Fibroblast of lung (primary cell): ENCODE measurements around the gene DDX19B. TPM values are rescaled to one million over a fixed set of nuclear protein-coding genes. Genes with fewer than 3 reads are reported as not detected.

Experiments
- DNase-seq, 2 donors: peaks; one replicate each; pipeline versions ENCODE4 v3.0.0 to v3.0.0-alpha.2; 2010; ENCODE audit warnings: low read depth in 2 of 2
- H2AFZ ChIP-seq: 2 replicates; pipeline ENCODE4 v1.5.1; 2012; ENCODE audit warnings: low read length, control low read depth, inconsistent platforms
- H3K27ac ChIP-seq: 2 replicates; pipeline ENCODE4 v1.5.1; 2011; ENCODE audit warnings: low read length, control low read depth; ENCODE audit not compliant: insufficient read depth
- H3K27me3 ChIP-seq: 2 replicates; pipeline ENCODE4 v1.5.1; 2011; ENCODE audit warnings: mild to moderate bottlenecking, low read length; ENCODE audit not compliant: control insufficient read depth, insufficient read depth
- H3K36me3 ChIP-seq: 2 replicates; pipeline ENCODE4 v1.5.1; 2011; ENCODE audit warnings: low read length; ENCODE audit not compliant: control insufficient read depth, insufficient read depth
- H3K4me1 ChIP-seq: 2 replicates; pipeline ENCODE4 v1.5.1; 2011; ENCODE audit warnings: low read length; ENCODE audit not compliant: control insufficient read depth, insufficient read depth; ENCODE audit errors: extremely low read depth
- H3K4me2 ChIP-seq: 2 replicates; pipeline ENCODE4 v1.5.1; 2011; ENCODE audit warnings: low read length, control low read depth; ENCODE audit not compliant: insufficient read depth; ENCODE audit errors: extremely low read depth
- H3K4me3 ChIP-seq, 4 experiments: fragments of 200-600 bp in 1 of 4; sonication (generic) in 1 of 4; replicated peaks in 1 of 4; 2 replicates each; pipeline ENCODE4 v1.5.1; 2011 to 2016; ENCODE audit warnings: low read length in 4 of 4, low read depth in 3 of 4, mild to moderate bottlenecking in 3 of 4, control low read depth in 2 of 4, inconsistent platforms in 1 of 4, mixed read lengths in 1 of 4; ENCODE audit not compliant: insufficient read depth in 1 of 4; ENCODE audit errors: control extremely low read depth in 1 of 4
- H3K79me2 ChIP-seq: 2 replicates; pipeline ENCODE4 v1.5.1; 2012; ENCODE audit warnings: mild to moderate bottlenecking, low read length, inconsistent platforms; ENCODE audit not compliant: control insufficient read depth, insufficient read depth
- H3K9ac ChIP-seq: 2 replicates; pipeline ENCODE4 v1.5.1; 2011; ENCODE audit warnings: mild to moderate bottlenecking, low read length, control low read depth; ENCODE audit not compliant: insufficient read depth
- H3K9me3 ChIP-seq: 2 replicates; pipeline ENCODE4 v1.5.1; 2012; ENCODE audit warnings: low read depth, low read length; ENCODE audit not compliant: control insufficient read depth, insufficient read depth
- H4K20me1 ChIP-seq: 2 replicates; pipeline ENCODE4 v1.5.1; 2011; ENCODE audit warnings: low read length; ENCODE audit not compliant: control insufficient read depth, insufficient read depth; ENCODE audit errors: extremely low read depth
- EZH2 ChIP-seq: IDR thresholded peaks from 2 replicates; pipeline ENCODE4 v1.5.1; 2012; ENCODE audit warnings: low read length, control low read depth, mild to moderate bottlenecking; ENCODE audit errors: missing control alignments
- polyA plus RNA-seq, 2 donors: library from polyadenylated mRNA; depleted of rRNA in 1 of 2; stranded (reverse) in 1 of 2; unstranded in 1 of 2; fragments of >200 nt; gene quantifications; 2 replicates each; pipeline ENCODE4 v1.2.1, GENCODE V29; 2011 to 2012; ENCODE audit warnings: missing spikeins in 1 of 2
- total RNA-seq: library from RNA; depleted of rRNA; stranded (reverse); fragments of >200 nt; gene quantifications from 2 replicates; pipeline ENCODE4 v1.2.1, GENCODE V29; 2014
- TF ChIP-seq, protein P1 (sequence below), 2 donors: IDR thresholded peaks in 1 of 2; conservative IDR thresholded peaks in 1 of 2; 1 replicate in 1 of 2; 2 replicates in 1 of 2; pipeline ENCODE4 v1.5.1; 2011 to 2012; ENCODE audit warnings: low read length in 2 of 2, control low read depth in 1 of 2, inconsistent platforms in 1 of 2, low read depth in 1 of 2, mild to moderate bottlenecking in 1 of 2

DDX19B gene
- total and polyA plus RNA-seq, 2 donors (not counting 1 experiment from before 2014, with no cell fraction given): 30.7 to 41.0 TPM

- no peaks in the 10 kb centered on the region for H3K27me3 ChIP-seq
- H3K4me1 ChIP-seq: no peaks in the 10 kb centered on the region
- no peak overlapping the region for H3K4me2 ChIP-seq
- H3K9me3 ChIP-seq: no peaks in the 10 kb centered on the region
- H3K79me2 ChIP-seq: peaks cover 15% of the 10 kb centered on the region
- H4K20me1 ChIP-seq: no peaks in the 10 kb centered on the region
- H2AFZ ChIP-seq: no peak overlapping the region
- no peak overlapping the region for H3K4me3 ChIP-seq
- no peak for TF ChIP-seq EZH2
- TF ChIP-seq, protein P1, sequence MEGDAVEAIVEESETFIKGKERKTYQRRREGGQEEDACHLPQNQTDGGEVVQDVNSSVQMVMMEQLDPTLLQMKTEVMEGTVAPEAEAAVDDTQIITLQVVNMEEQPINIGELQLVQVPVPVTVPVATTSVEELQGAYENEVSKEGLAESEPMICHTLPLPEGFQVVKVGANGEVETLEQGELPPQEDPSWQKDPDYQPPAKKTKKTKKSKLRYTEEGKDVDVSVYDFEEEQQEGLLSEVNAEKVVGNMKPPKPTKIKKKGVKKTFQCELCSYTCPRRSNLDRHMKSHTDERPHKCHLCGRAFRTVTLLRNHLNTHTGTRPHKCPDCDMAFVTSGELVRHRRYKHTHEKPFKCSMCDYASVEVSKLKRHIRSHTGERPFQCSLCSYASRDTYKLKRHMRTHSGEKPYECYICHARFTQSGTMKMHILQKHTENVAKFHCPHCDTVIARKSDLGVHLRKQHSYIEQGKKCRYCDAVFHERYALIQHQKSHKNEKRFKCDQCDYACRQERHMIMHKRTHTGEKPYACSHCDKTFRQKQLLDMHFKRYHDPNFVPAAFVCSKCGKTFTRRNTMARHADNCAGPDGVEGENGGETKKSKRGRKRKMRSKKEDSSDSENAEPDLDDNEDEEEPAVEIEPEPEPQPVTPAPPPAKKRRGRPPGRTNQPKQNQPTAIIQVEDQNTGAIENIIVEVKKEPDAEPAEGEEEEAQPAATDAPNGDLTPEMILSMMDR (conservative IDR thresholded peaks at IDR 0.05 in 1 of 2, IDR thresholded peaks at IDR 0.05 in 1 of 2; ENCODE audit: low read depth in 1 of 2, low read length in 2 of 2): no peak
- no peak overlapping the region for H3K27ac ChIP-seq
- no peak for DNase-seq
- H3K9ac ChIP-seq: no peak overlapping the region
- peaks cover 35% of the 10 kb centered on the region for H3K36me3 ChIP-seq
Observed at GRCh38 chr16:70254180-70254964, 44.6 kb upstream of the DDX19B start.

DNA sequence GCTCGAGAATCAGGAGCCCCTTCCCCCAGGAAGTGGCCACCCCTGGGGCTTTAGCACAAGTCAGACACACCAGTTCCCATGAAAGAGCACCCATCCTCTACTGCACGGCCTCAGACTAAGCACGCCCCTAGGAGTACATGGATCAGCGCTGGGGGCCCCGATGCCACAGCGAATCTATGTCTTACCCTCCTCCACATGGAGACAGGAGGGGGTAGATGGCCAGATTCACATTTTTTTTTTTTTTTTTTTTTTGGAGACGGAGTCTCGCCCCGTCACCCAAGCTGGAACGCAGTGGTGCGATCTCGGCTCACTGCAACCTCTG is 44.1 kb upstream of the DDX19B start:
- no peak overlapping the region for H3K9ac ChIP-seq
- no peaks in the 10 kb centered on the region for H4K20me1 ChIP-seq
- DNase-seq: no peak
- H3K4me3 ChIP-seq: no peak overlapping the region
- H3K36me3 ChIP-seq: peaks cover 36% of the 10 kb centered on the region
- H2AFZ ChIP-seq: no peak overlapping the region
- no peak overlapping the region for H3K4me2 ChIP-seq
- H3K79me2 ChIP-seq: peaks cover 10% of the 10 kb centered on the region
- no peak for TF ChIP-seq EZH2
- H3K27ac ChIP-seq: no peak overlapping the region
- H3K27me3 ChIP-seq: no peaks in the 10 kb centered on the region
- no peaks in the 10 kb centered on the region for H3K9me3 ChIP-seq
- no peaks in the 10 kb centered on the region for H3K4me1 ChIP-seq

- no peak overlapping the region for H3K27ac ChIP-seq
- no peaks in the 10 kb centered on the region for H3K4me1 ChIP-seq
- no peak overlapping the region for H3K4me3 ChIP-seq
- no peak overlapping the region for H3K9ac ChIP-seq
- H3K36me3 ChIP-seq: peaks cover 39% of the 10 kb centered on the region
- TF ChIP-seq, protein P1 (conservative IDR thresholded peaks at IDR 0.05 in 1 of 2, IDR thresholded peaks at IDR 0.05 in 1 of 2; ENCODE audit: low read depth in 1 of 2, low read length in 2 of 2): no peak
- TF ChIP-seq EZH2: no peak
- no peak for DNase-seq
- no peak overlapping the region for H2AFZ ChIP-seq
- H3K4me2 ChIP-seq: no peak overlapping the region
- H3K79me2 ChIP-seq: peaks cover 6% of the 10 kb centered on the region
- no peaks in the 10 kb centered on the region for H3K27me3 ChIP-seq
- H4K20me1 ChIP-seq: no peaks in the 10 kb centered on the region
- H3K9me3 ChIP-seq: no peaks in the 10 kb centered on the region
Observed at GRCh38 chr16:70255574-70255973, 43.4 kb upstream of the DDX19B start.
